DND-41 (cell line): ENCODE measurements around the gene PLP2.

Experiments
- ATAC-seq: fragments of 200-7000 bp; cut with Tn5 transposase; 3 replicates; pipeline ENCODE4 v1.9.1; 2021; ENCODE audit warnings: low read depth; ENCODE audit not compliant: insufficient read depth
- DNase-seq: peaks from one replicate; pipeline ENCODE4 v3.0.0-alpha.2; 2020
- H2AFZ ChIP-seq: 2 replicates; pipeline ENCODE4 v1.6.0; 2012; ENCODE audit warnings: low read depth, low read length
- H3K27ac ChIP-seq: 2 replicates; pipeline ENCODE4 v1.5.1; 2012; ENCODE audit warnings: low read length, inconsistent platforms
- H3K27me3 ChIP-seq: fragments of 200-600 bp; sonication (generic); 2 replicates; pipeline ENCODE4 v1.6.0; 2012; ENCODE audit warnings: low read length, mild to moderate bottlenecking, inconsistent platforms; ENCODE audit not compliant: insufficient read depth, poor library complexity
- H3K36me3 ChIP-seq: 2 replicates; pipeline ENCODE4 v1.5.1; 2012; ENCODE audit warnings: low read length, inconsistent platforms; ENCODE audit not compliant: insufficient read depth
- H3K4me1 ChIP-seq: 2 replicates; pipeline ENCODE4 v1.5.1; 2012; ENCODE audit warnings: mild to moderate bottlenecking, low read length; ENCODE audit not compliant: insufficient read depth
- H3K4me2 ChIP-seq: 2 replicates; pipeline ENCODE4 v1.6.0; 2012; ENCODE audit warnings: mild to moderate bottlenecking, moderate library complexity, low read length, inconsistent platforms; ENCODE audit not compliant: insufficient read depth
- H3K4me3 ChIP-seq, 2 experiments: fragments of 200-600 bp in 1 of 2; shearing (Covaris generic) in 1 of 2; 2 replicates each; pipeline ENCODE4 v1.5.1; 2012 to 2016; ENCODE audit warnings: inconsistent platforms in 2 of 2, low read length in 2 of 2, mild to moderate bottlenecking in 2 of 2, low read depth in 1 of 2, moderate library complexity in 1 of 2
- H3K79me2 ChIP-seq: 2 replicates; pipeline ENCODE4 v1.6.0; 2012; ENCODE audit warnings: low read length, inconsistent platforms; ENCODE audit not compliant: insufficient read depth
- H3K9ac ChIP-seq: 2 replicates; pipeline ENCODE4 v1.6.0; 2012; ENCODE audit warnings: low read depth, mild to moderate bottlenecking, inconsistent platforms, low read length, moderate library complexity
- H3K9me3 ChIP-seq: 2 replicates; pipeline ENCODE4 v1.5.1; 2012; ENCODE audit warnings: low read length, moderate library complexity, mild to moderate bottlenecking, inconsistent platforms; ENCODE audit not compliant: insufficient read depth, severe bottlenecking
- H4K20me1 ChIP-seq: 2 replicates; pipeline ENCODE4 v1.6.0; 2012; ENCODE audit warnings: low read length; ENCODE audit not compliant: insufficient read depth
- EZH2 ChIP-seq: IDR thresholded peaks from 3 replicates; pipeline ENCODE4 v1.6.1; 2012; ENCODE audit warnings: borderline replicate concordance, low read depth, mild to moderate bottlenecking, moderate library complexity, low read length, inconsistent platforms; ENCODE audit not compliant: severe bottlenecking
- TF ChIP-seq, protein P1 (sequence below): IDR thresholded peaks from 2 replicates; pipeline ENCODE4 v1.5.1; 2012; ENCODE audit warnings: borderline replicate concordance, low read length, moderate library complexity, mild to moderate bottlenecking; ENCODE audit not compliant: poor library complexity, severe bottlenecking; ENCODE audit errors: extremely low read depth

PLP2 gene

DNA sequence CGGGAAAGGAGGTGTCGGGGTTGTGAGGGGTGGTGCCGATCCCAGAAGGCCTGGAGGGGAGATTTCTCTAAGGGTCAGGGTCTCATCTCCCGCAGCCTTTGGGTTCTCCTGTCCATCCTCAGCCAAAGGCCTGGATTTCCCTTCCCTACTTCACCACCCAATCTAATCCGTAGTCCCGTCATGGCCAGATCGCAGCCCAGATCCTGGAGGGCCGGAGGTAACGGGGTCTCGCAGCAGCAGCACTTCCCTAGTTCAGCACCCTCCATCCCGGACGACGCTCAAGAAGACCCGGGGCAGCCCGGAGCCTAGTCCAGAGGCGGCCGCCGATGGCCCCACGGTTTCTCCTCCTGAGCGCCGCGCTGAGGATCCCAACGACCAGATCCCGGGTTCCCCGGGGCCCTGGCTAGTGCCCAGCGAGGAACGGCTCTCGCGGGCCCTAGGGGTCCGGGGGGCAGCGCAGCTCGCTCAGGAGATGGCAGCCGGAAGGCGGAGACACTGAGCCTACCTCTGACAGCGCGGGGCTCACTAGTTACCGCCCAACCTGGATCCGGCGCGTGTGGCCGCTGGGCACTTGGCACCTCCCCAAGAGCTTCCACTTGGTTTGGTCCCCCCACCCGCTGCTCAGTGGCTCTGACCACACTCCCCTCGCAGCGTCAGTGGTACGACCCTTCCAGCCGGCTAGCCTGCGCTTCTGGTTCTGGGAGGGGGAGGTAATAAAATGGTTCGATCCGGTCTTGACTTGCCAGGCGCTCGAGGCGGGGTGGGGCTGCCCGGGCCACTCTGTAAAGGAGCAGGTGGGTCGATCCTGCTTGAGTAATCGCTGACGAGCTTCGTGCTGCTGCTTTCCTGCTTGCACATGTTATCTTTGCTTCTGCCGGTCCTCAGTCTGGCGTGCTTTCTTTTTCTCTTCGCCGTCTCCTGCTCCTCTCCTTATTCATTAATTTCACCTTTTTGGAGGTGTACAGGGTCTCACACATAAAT is 5.5 kb upstream of the PLP2 start:
- no peak for TF ChIP-seq EZH2
- TF ChIP-seq, protein P1, sequence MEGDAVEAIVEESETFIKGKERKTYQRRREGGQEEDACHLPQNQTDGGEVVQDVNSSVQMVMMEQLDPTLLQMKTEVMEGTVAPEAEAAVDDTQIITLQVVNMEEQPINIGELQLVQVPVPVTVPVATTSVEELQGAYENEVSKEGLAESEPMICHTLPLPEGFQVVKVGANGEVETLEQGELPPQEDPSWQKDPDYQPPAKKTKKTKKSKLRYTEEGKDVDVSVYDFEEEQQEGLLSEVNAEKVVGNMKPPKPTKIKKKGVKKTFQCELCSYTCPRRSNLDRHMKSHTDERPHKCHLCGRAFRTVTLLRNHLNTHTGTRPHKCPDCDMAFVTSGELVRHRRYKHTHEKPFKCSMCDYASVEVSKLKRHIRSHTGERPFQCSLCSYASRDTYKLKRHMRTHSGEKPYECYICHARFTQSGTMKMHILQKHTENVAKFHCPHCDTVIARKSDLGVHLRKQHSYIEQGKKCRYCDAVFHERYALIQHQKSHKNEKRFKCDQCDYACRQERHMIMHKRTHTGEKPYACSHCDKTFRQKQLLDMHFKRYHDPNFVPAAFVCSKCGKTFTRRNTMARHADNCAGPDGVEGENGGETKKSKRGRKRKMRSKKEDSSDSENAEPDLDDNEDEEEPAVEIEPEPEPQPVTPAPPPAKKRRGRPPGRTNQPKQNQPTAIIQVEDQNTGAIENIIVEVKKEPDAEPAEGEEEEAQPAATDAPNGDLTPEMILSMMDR: no peak
- Histone ChIP-seq H3K4me1 (peaks cover 53% of the 10 kb centered on the region), H2AFZ (no peak overlapping the region; the same call in 1 of the 2 replicates), H3K79me2 (no peaks in the 10 kb centered on the region), H3K9me3 (no peaks in the 10 kb centered on the region), H3K27ac (peak overlapping the region; percentile 88), H3K4me3 (peak overlapping the region in 1 of 2 experiments; percentile 55; a peak in 2 of 4 replicates), H3K27me3 (no peaks in the 10 kb centered on the region), H3K4me2 (peak overlapping the region; percentile 70), H3K9ac (peak overlapping the region; percentile 61), H4K20me1 (no peaks in the 10 kb centered on the region), H3K36me3 (no peaks in the 10 kb centered on the region)
- DNase-seq (peak; percentile 74), ATAC-seq (peak; percentile 54)

DNA sequence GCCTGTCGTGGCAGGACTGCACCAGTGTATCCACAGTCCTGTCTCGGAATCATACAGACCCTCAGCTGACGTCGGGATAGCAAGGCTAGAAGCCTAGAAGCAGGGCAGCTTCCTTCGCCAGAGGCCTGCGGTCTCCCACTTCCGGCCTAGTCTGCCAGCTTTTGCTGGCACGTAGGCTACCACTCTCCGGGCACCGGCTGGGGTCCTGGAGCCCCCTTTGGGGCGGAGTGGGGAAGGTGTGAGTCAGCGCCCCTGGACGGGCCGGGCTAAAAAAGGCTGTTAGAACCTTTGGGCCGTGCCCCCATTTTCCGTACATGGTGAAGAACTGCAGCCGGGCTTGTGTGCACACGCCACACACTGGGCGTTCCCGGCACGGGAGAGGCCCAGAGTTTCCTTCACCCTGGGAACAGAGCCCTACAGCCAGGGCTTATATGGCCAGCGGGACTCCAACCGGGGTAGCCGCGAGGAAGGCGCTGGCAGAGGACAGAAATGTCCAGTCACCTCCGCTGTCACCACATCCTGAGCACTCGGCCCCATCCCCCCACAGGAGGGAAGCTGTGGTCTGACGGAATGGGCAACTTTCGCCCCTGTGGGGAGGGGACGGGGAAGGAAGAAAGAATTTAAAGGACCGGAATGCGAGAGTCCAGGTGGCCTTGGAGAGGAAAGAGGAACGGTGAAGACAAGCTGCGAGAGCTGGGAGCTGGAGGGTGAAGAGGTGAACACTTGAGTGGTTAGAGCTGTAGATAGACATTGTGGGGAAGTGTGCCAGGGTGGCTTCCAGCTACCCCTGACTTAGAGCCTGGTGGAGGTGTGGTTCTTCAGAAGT is 4.6 kb upstream of the PLP2 start:
- ATAC-seq (peak; percentile 62), DNase-seq (peak; percentile 77)
- Histone ChIP-seq H4K20me1 (no peaks in the 10 kb centered on the region), H3K9ac (peak overlapping the region; percentile 61), H3K79me2 (no peaks in the 10 kb centered on the region), H3K4me3 (peak overlapping the region in 1 of 2 experiments; percentile 55; a peak in 2 of 4 replicates), H3K9me3 (no peaks in the 10 kb centered on the region), H3K27ac (peak overlapping the region; percentile 88), H3K4me1 (peaks cover 61% of the 10 kb centered on the region), H3K36me3 (no peaks in the 10 kb centered on the region), H3K27me3 (no peaks in the 10 kb centered on the region), H2AFZ (0 out of 2 replicates have a peak overlapping the region, but pooled peaks have one; percentile 1), H3K4me2 (peak overlapping the region; percentile 70)
- TF ChIP-seq, protein P1: peak; percentile 6
- no peak for TF ChIP-seq EZH2

DNA sequence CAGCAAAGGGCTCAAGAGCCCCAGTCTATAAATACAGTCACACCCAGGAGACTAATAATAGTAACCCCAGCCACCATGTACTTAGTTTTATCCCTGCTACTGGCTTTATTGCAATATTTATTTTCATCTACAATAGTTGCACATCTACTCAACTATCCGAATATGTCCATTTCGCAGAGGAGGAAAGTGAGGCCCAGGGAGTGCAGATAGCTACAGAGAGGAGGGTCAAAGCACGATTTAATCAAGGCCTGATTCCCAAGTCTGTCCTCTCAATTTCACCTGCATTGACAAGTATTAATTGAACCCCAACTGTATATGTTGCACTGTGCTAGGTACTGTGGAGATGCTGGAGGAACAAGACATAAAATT is 4.0 kb upstream of the PLP2 start:
- H3K4me2 ChIP-seq: peak overlapping the region; percentile 70
- H2AFZ ChIP-seq: no peak overlapping the region
- peak overlapping the region in 1 of 2 experiments; percentile 55; a peak in 2 of 4 replicates for H3K4me3 ChIP-seq
- H3K9ac ChIP-seq: peak overlapping the region; percentile 61
- peaks cover 66% of the 10 kb centered on the region for H3K4me1 ChIP-seq
- H3K27me3 ChIP-seq: no peaks in the 10 kb centered on the region
- 0 out of 2 replicates have a peak, but pooled peaks cover 1% of the 10 kb centered on the region for H3K79me2 ChIP-seq
- H3K27ac ChIP-seq: peak overlapping the region; percentile 88
- H3K36me3 ChIP-seq: no peaks in the 10 kb centered on the region
- TF ChIP-seq EZH2: no peak
- TF ChIP-seq, protein P1: no peak
- no peaks in the 10 kb centered on the region for H4K20me1 ChIP-seq
- no peaks in the 10 kb centered on the region for H3K9me3 ChIP-seq
- no peak for DNase-seq
- ATAC-seq: no peak
